CD4-positive, alpha-beta T cell treated with Interleukin-15 for 4 hours (primary cell): ENCODE results near the gene SMARCA1.

Experiments
- DNase-seq: peaks from one replicate; pipeline ENCODE4 v3.0.0-alpha.2; 2020; ENCODE audit warnings: low spot score

Gene SMARCA1

DNA sequence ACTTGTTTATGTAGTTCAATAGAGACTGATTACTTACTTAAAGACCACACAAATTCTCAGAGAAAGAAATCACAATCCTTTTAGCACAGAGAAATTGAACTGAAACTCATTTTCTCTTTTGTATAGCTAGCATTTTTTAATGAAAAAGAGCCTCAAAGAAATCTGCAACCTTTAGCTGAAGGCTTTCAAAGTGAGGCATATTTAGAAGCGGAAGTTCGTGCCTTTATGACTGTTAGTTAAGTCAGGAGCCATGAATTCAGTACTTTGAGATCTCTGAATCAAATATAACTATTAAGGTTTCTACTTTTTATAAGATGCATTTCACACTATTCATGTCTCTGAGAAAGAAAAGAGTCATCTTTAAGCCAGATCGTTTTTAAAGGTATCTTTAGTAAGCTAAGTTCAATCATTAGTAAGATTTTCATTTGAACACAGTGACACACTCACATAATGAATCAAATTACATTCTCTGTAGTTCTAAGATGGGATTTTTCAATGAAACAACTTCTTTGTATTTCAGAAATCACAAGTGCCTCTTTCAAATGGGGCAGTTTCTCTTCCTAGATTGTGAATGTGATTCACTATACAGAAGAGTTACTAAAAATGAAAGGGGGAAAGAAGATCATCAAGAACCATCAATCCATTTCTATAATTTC, 61.4 kb downstream of the SMARCA1 start:
- no peak for DNase-seq

GRCh38 chrX:129452523-129452922, 70.8 kb downstream of the SMARCA1 start:
- DNase-seq: no peak

DNA sequence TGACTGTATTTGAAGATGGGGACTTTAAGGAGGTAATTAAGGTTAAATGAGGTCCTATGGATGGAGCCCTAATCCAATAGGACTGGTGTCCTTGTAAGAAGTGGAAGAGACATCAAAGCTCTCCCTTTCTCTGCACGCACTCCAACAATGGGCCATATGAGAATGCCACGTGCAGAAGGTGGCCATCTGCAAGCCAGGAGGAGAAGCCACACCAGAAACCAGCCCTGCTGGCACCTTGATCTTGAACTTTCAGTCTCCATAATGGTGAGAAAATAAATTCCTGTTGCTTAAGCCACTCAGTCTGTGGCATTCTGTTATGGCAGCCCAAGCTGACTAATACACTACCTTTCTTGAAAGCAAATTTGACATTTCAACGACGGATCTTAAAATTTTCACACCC, 73.2 kb downstream of the SMARCA1 start:
- DNase-seq: no peak

GRCh38 chrX:129449148-129449547, 74.1 kb downstream of the SMARCA1 start:
- DNase-seq: no peak

DNA sequence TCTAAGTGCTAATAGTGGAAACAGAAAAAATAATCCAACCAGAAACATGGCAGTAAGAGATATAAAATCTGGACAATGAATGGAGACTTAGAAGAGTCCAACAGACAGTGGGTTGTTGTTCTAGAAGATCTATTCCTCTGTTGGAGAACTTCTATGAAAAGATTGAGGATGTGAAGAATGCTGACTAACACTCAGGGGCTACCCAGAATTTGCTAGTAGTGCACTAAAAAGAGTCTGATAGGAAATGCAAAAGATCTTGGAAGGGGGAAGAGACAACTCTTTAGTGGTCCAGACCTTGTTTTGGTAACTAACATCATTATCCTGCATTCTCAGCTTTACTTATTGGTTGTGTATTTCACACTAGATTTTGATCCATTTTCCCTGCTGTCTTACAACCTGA, 77.9 kb downstream of the SMARCA1 start:
- DNase-seq: no peak

DNA sequence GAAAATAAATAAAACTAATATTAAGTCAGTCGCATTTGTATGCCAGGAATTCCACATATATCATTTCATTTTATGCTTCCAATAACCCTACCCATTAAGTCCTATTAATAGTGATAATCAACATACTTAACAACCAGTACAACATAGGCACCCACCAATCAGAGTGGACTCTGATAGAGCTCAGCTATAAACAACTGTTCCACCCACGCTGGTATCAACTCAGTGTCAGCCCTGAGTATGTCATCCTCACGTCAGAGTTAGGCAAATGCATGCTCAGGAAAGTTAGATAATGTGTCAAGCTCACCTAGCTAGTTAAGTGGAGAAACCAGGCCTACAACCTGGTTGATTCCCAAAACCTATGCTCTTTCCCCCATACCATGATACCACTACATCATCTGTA, 89.3 kb downstream of the SMARCA1 start:
- DNase-seq: no peak

DNA sequence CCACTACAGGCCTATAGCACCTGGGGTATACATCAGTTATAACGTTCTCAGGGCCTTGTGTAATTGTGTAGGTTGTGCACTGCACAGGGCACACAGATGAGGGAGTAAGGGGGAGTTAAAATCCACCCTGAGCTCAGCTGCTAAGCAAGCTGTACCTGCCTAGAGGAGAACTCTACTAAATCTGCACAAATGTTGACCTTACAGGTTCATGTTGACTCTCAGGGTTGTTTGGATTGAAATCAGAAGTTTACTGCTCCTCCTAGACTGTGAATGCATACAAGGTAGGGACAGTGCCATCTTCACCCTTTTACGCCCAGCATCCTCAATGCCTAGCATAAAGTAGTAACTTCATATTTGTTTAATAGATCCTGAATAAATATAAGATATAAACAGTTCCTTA, 89.8 kb downstream of the SMARCA1 start:
- no peak for DNase-seq

DNA sequence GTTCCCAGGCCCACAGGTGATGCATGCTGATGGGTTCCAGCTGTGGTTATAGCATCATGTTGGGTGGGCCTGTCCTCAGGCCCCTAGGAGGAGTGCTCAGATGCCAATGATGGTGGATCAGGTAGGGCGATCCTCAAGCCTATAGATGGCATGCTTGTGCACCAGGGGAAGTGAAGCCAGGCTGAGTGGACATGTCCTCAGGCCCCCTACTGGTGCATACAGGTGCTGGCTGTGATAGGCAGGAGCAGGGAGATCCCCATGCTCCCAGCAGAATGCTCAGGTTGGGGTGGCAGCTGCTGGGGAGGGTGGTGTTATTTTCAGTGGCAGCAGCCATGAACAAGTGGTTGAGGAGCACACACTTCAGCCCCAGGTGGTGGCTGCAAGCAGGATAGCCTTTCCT, 96.0 kb downstream of the SMARCA1 start:
- no peak for DNase-seq

DNA sequence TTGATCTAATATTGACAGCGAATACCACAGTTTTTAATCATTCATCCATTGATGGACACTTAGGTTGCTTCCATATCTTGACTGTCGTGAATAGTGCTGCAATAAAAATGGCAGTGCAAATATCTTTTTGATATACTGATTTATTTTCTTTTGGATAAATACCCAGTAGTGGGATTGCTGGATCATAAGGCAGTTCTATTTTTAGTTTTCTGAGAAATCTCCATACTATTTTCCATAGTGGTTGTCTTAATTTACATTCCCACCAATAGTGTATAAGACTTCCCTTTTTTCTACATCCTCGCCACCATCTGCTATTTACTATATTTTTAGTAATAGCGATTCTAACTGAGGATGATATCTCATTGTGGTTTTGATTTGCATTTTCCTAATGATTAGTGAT, 100.1 kb downstream of the SMARCA1 start:
- DNase-seq: no peak

- no peak for DNase-seq
These were observed 118.7 kb downstream of the SMARCA1 start for GRCh38 chrX:129404670-129405008.

DNA sequence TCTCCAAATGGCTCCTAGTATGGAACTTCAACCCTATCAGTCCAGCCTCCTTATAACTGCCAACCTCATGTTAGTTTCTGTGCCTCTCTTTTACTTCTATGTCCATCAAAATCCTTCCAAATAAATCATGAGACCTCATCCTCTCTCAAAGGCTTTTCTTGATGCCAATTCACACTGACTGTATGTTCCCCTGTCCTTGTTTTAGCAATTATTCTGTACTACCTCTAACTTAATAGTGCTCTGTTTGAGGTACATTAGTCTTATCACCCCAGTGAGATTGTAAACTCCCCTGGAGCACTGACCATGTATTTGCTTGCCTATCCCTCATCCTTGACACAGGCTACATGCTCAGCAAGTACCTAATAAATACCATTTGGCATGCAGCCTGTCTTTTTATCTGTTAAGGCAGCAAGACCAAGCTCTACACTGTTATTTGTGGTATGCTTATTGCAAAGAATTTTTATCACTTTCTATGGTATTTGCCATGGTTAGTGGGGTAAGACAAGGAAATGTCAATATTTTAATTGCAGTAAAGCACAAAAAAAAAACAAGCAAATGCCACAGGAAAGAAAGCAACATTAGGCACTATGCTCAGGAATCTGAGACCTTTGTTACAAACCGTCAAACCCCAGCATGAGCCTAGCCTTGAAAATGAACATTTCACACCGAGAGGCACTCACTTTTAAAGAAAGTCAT, 119.2 kb downstream of the SMARCA1 start:
- no peak for DNase-seq
